ENCODE data around the gene LMNB1. TPM values are rescaled to one million over a fixed set of nuclear protein-coding genes. Genes with fewer than 3 reads are reported as not detected.
"Not testable (repeated sequence)": the region's sequence is repeated elsewhere in the genome, so short reads cannot be mapped to it uniquely, and the experiment has no call there.

LMNB1 gene
- polyA plus RNA-seq, 1 donor (not counting 4 experiments of a cell fraction or from before 2014, with no cell fraction given): 11.0 TPM

GRCh38 chr5:126845470-126846070 is 68.6 kb downstream of the LMNB1 start:
- H3K9me3 ChIP-seq (ENCODE audit: control insufficient read depth, low read depth, low read length); H3K36me3 ChIP-seq (ENCODE audit: control insufficient read depth in 2 of 2, extremely low read depth in 1 of 2, insufficient read depth in 2 of 2, low read length in 2 of 2); H3K4me3 ChIP-seq (ENCODE audit: control insufficient read depth in 2 of 3, extremely low read depth in 1 of 3, insufficient read depth in 2 of 3, low read depth in 1 of 3, low read length in 3 of 3); FAIRE-seq; H3K9ac ChIP-seq (ENCODE audit: control insufficient read depth, extremely low read depth, insufficient read depth, low read length); DNase-seq (ENCODE audit: low read depth, low spot score); H4K20me1 ChIP-seq (ENCODE audit: control insufficient read depth, extremely low read depth, insufficient read depth, low read length); H3K4me1 ChIP-seq (ENCODE audit: control insufficient read depth, extremely low read depth, insufficient read depth, low read length); H3K79me2 ChIP-seq (ENCODE audit: control insufficient read depth, insufficient read depth, low read length); dilution Hi-C loops (cut with MboI; ENCODE audit: extremely low pct_ligation_motif_present, low sequenced_read_pairs); H3K27ac ChIP-seq (ENCODE audit: control insufficient read depth, insufficient read depth, low read length); H3K27me3 ChIP-seq (ENCODE audit: control insufficient read depth, extremely low read depth, insufficient read depth, low read length); H3K9me1 ChIP-seq (ENCODE audit: control insufficient read depth, extremely low read depth, insufficient read depth, low read length): not testable (repeated sequence)
- H3K4me2 ChIP-seq (ENCODE audit: control insufficient read depth, extremely low read depth, insufficient read depth, low read depth, low read length): peak overlapping the region; percentile 16
- peak overlapping the region; percentile 44 for H2AFZ ChIP-seq (ENCODE audit: control insufficient read depth, low read length)

GRCh38 chr5:126846344-126846743 is 69.4 kb downstream of the LMNB1 start:
- no peak overlapping the region for H2AFZ ChIP-seq (ENCODE audit: control insufficient read depth, low read length)
- no peaks in the 10 kb centered on the region for H3K9me3 ChIP-seq (ENCODE audit: control insufficient read depth, low read depth, low read length)
- no peaks in the 10 kb centered on the region for H3K79me2 ChIP-seq (ENCODE audit: control insufficient read depth, insufficient read depth, low read length)
- no peak overlapping the region for H3K4me3 ChIP-seq (ENCODE audit: control insufficient read depth in 2 of 3, extremely low read depth in 1 of 3, insufficient read depth in 2 of 3, low read depth in 1 of 3, low read length in 3 of 3)
- H3K4me2 ChIP-seq (ENCODE audit: control insufficient read depth, extremely low read depth, insufficient read depth, low read depth, low read length): no peak overlapping the region
- H3K9ac ChIP-seq (ENCODE audit: control insufficient read depth, extremely low read depth, insufficient read depth, low read length): no peak overlapping the region
- H3K27ac ChIP-seq (ENCODE audit: control insufficient read depth, insufficient read depth, low read length): no peak overlapping the region
- no peaks in the 10 kb centered on the region for H3K36me3 ChIP-seq (ENCODE audit: control insufficient read depth in 2 of 2, extremely low read depth in 1 of 2, insufficient read depth in 2 of 2, low read length in 2 of 2)
- no peak for DNase-seq (ENCODE audit: low read depth, low spot score)
- dilution Hi-C loops (cut with MboI; ENCODE audit: extremely low pct_ligation_motif_present, low sequenced_read_pairs): no loop called here
- TF ChIP-seq CTCF (optimal IDR thresholded peaks at IDR 0.05 in 1 of 3, IDR thresholded peaks at IDR 0.05 in 1 of 3, conservative IDR thresholded peaks at IDR 0.05 in 1 of 3; ENCODE audit: extremely low read depth in 1 of 3, insufficient read depth in 2 of 3, low read length in 3 of 3) (no peak), EZH2 (IDR thresholded peaks at IDR 0.05; ENCODE audit: low read length) (no peak)
- H3K4me1 ChIP-seq (ENCODE audit: control insufficient read depth, extremely low read depth, insufficient read depth, low read length): no peaks in the 10 kb centered on the region
- H3K9me1 ChIP-seq (ENCODE audit: control insufficient read depth, extremely low read depth, insufficient read depth, low read length): no peaks in the 10 kb centered on the region
- H4K20me1 ChIP-seq (ENCODE audit: control insufficient read depth, extremely low read depth, insufficient read depth, low read length): no peaks in the 10 kb centered on the region
- FAIRE-seq: no peak
- no peaks in the 10 kb centered on the region for H3K27me3 ChIP-seq (ENCODE audit: control insufficient read depth, extremely low read depth, insufficient read depth, low read length)

All from keratinocyte (primary cell).